SK-N-SH treated with all-trans-retinoic acid at 6 μM for 48 hours (cell line): ENCODE results near the gene KHK.

Experiments
- ARNTL ChIP-seq: fragments of 450-650 bp; formaldehyde crosslinking; IDR thresholded peaks from 2 replicates; pipeline ENCODE4 v1.5.0; 2020; ENCODE audit warnings: low read depth, mild to moderate bottlenecking, moderate library complexity, borderline replicate concordance
- GLIS3 ChIP-seq: fragments of 250-450 bp; sonication (Bioruptor Pico); IDR thresholded peaks from 2 replicates; pipeline ENCODE4 v1.5.0; 2020; ENCODE audit warnings: mild to moderate bottlenecking, moderate library complexity
- OSR1 ChIP-seq: fragments of 250-450 bp; sonication (Bioruptor Pico); IDR thresholded peaks from 2 replicates; pipeline ENCODE4 v1.8.0; 2022; ENCODE audit warnings: moderate library complexity, mild to moderate bottlenecking, inconsistent platforms
- SNAI2 ChIP-seq: fragments of 250-450 bp; sonication (Bioruptor Pico); IDR thresholded peaks from 2 replicates; pipeline ENCODE4 v1.5.0; 2020; ENCODE audit warnings: mild to moderate bottlenecking, moderate library complexity
- TOX ChIP-seq: fragments of 250-450 bp; sonication (Bioruptor Pico); IDR thresholded peaks from 2 replicates; pipeline ENCODE4 v1.8.0; 2021; ENCODE audit warnings: mild to moderate bottlenecking, moderate library complexity, borderline replicate concordance
- ZFP30 ChIP-seq: fragments of 450-650 bp; formaldehyde crosslinking; IDR thresholded peaks from 2 replicates; pipeline ENCODE4 v1.5.0; 2022; ENCODE audit warnings: mild to moderate bottlenecking, moderate library complexity
- ZNF70 ChIP-seq: fragments of 450-650 bp; formaldehyde crosslinking; IDR thresholded peaks from 2 replicates; pipeline ENCODE4 v1.5.0; 2020; ENCODE audit warnings: mild to moderate bottlenecking, moderate library complexity
- ZNF8 ChIP-seq: fragments of 450-650 bp; formaldehyde crosslinking; IDR thresholded peaks from 2 replicates; pipeline ENCODE4 v1.5.0; 2020; ENCODE audit warnings: mild to moderate bottlenecking, moderate library complexity
- TF ChIP-seq, protein P1 (sequence below): fragments of 250-450 bp; sonication (Bioruptor Pico); IDR thresholded peaks from 2 replicates; pipeline ENCODE4 v1.8.0; 2020; ENCODE audit warnings: mild to moderate bottlenecking, moderate library complexity, borderline replicate concordance
- TF ChIP-seq, protein P2 (sequence below): fragments of 250-450 bp; sonication (Bioruptor Pico); IDR thresholded peaks from 2 replicates; pipeline ENCODE4 v1.8.0; 2021; ENCODE audit warnings: low read depth, mild to moderate bottlenecking, moderate library complexity, borderline replicate concordance

DNA sequence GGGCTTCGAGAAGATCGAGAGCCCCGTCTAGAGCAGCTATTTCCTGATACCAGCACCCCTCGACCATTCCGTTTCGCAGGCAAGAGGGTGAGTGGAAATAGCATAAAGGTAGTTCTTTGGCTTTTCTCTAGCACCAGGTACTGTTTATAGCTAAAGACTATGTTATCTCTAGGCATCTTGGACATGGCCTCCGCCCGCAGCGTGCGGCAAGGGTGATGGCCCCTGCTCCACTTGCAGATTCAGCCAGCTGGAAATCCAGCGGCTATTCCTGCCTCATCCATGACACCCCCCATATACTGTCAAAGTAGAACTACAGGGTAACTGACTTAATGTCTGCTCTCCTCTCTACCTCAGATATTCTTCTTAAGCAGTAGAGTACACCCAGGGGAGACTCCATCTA lies 31.9 kb upstream of the KHK start:
- TF ChIP-seq OSR1 (CRISPR knock-in tag) = no peak
- TF ChIP-seq ARNTL (CRISPR knock-in tag) = no peak
- TF ChIP-seq ZNF8 (CRISPR knock-in tag) = no peak
- TF ChIP-seq ZFP30 (CRISPR knock-in tag) = no peak
- TF ChIP-seq GLIS3 (CRISPR knock-in tag) = no peak
- no peak for TF ChIP-seq SNAI2 (CRISPR knock-in tag)
- TF ChIP-seq, protein P1, sequence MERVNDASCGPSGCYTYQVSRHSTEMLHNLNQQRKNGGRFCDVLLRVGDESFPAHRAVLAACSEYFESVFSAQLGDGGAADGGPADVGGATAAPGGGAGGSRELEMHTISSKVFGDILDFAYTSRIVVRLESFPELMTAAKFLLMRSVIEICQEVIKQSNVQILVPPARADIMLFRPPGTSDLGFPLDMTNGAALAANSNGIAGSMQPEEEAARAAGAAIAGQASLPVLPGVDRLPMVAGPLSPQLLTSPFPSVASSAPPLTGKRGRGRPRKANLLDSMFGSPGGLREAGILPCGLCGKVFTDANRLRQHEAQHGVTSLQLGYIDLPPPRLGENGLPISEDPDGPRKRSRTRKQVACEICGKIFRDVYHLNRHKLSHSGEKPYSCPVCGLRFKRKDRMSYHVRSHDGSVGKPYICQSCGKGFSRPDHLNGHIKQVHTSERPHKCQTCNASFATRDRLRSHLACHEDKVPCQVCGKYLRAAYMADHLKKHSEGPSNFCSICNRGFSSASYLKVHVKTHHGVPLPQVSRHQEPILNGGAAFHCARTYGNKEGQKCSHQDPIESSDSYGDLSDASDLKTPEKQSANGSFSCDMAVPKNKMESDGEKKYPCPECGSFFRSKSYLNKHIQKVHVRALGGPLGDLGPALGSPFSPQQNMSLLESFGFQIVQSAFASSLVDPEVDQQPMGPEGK = no peak
- no peak for TF ChIP-seq ZNF70
- no peak for TF ChIP-seq TOX (CRISPR knock-in tag)
- TF ChIP-seq, protein P2, sequence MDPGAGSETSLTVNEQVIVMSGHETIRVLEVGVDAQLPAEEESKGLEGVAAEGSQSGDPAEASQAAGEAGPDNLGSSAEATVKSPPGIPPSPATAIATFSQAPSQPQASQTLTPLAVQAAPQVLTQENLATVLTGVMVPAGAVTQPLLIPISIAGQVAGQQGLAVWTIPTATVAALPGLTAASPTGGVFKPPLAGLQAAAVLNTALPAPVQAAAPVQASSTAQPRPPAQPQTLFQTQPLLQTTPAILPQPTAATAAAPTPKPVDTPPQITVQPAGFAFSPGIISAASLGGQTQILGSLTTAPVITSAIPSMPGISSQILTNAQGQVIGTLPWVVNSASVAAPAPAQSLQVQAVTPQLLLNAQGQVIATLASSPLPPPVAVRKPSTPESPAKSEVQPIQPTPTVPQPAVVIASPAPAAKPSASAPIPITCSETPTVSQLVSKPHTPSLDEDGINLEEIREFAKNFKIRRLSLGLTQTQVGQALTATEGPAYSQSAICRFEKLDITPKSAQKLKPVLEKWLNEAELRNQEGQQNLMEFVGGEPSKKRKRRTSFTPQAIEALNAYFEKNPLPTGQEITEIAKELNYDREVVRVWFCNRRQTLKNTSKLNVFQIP (CRISPR knock-in tag) = no peak
